ENCODE measurements around the gene R3HDM2. TPM values are rescaled to one million over a fixed set of nuclear protein-coding genes. Genes with fewer than 3 reads are reported as not detected.
"Not testable (repeated sequence)": the region's sequence is repeated elsewhere in the genome, so short reads cannot be mapped to it uniquely, and the experiment has no call there.

The R3HDM2 gene
- total RNA-seq, 1 donor from 2014 or later: 89.6 TPM

GRCh38 chr12:57315681-57316080 lies 115.2 kb downstream of the R3HDM2 start:
- ATAC-seq (no peak), DNase-seq (ENCODE audit: low spot score) (no peak)
- intact Hi-C loops (cut with DNase I): no loop called here

- ATAC-seq; intact Hi-C loops (cut with DNase I); DNase-seq (ENCODE audit: low spot score): not testable (repeated sequence)
These were observed 118.6 kb downstream of the R3HDM2 start for GRCh38 chr12:57312287-57312686.

GRCh38 chr12:57309420-57309819 lies 121.4 kb downstream of the R3HDM2 start:
- intact Hi-C loops (cut with DNase I): loop anchor here (5.0 kb wide), 1 partner anchor 143 kb away; no protein-coding TSS in a partner anchor
- no peak for ATAC-seq
- DNase-seq (ENCODE audit: low spot score): no peak

GRCh38 chr12:57300961-57301584 lies 129.8 kb downstream of the R3HDM2 start:
- intact Hi-C loops (cut with DNase I): no loop called here
- no peak for ATAC-seq
- no peak for DNase-seq (ENCODE audit: low spot score)

- intact Hi-C loops (cut with DNase I): no loop called here
- ATAC-seq: no peak
These were observed 131.3 kb downstream of the R3HDM2 start for GRCh38 chr12:57299514-57300016.

GRCh38 chr12:57296291-57296690 lies 134.6 kb downstream of the R3HDM2 start:
- ATAC-seq (no peak), DNase-seq (ENCODE audit: low spot score) (no peak)
- intact Hi-C loops (cut with DNase I): no loop called here

More at GRCh38 chr12:57299514-57300016, 131.3 kb downstream of the R3HDM2 start:
- DNase-seq (ENCODE audit: low spot score): no peak

GRCh38 chr12:57282073-57282472 lies 148.8 kb downstream of the R3HDM2 start:
- ATAC-seq; DNase-seq (ENCODE audit: low spot score); intact Hi-C loops (cut with DNase I): not testable (repeated sequence)

GRCh38 chr12:57280211-57281062 lies 150.4 kb downstream of the R3HDM2 start:
- intact Hi-C loops (cut with DNase I): no loop called here
- ATAC-seq (no peak), DNase-seq (ENCODE audit: low spot score) (no peak)

GRCh38 chr12:57278465-57279381 lies 152.1 kb downstream of the R3HDM2 start:
- no peak for DNase-seq (ENCODE audit: low spot score)
- intact Hi-C loops (cut with DNase I): no loop called here
- ATAC-seq: no peak

GRCh38 chr12:57276935-57277563 lies 153.8 kb downstream of the R3HDM2 start:
- ATAC-seq (no peak), DNase-seq (ENCODE audit: low spot score) (no peak)
- intact Hi-C loops (cut with DNase I): no loop called here

- ATAC-seq; DNase-seq (ENCODE audit: low spot score); intact Hi-C loops (cut with DNase I): not testable (repeated sequence)
These were observed 154.6 kb downstream of the R3HDM2 start for GRCh38 chr12:57276233-57276632.

GRCh38 chr12:57273516-57273915 lies 157.3 kb downstream of the R3HDM2 start:
- ATAC-seq (no peak), DNase-seq (ENCODE audit: low spot score) (no peak)
- intact Hi-C loops (cut with DNase I): no loop called here

- no peak for ATAC-seq
- intact Hi-C loops (cut with DNase I): no loop called here
- no peak for DNase-seq (ENCODE audit: low spot score)
These were observed 158.3 kb downstream of the R3HDM2 start for GRCh38 chr12:57272337-57273151.

GRCh38 chr12:57270966-57271470 lies 159.8 kb downstream of the R3HDM2 start:
- no peak for ATAC-seq

GRCh38 chr12:57268264-57268663 lies 162.6 kb downstream of the R3HDM2 start:
- intact Hi-C loops (cut with DNase I): no loop called here
- DNase-seq (ENCODE audit: low spot score) (no peak), ATAC-seq (no peak)

More at GRCh38 chr12:57270966-57271470, 159.8 kb downstream of the R3HDM2 start:
- intact Hi-C loops (cut with DNase I): no loop called here
- DNase-seq (ENCODE audit: low spot score): no peak

GRCh38 chr12:57266681-57267080 lies 164.2 kb downstream of the R3HDM2 start:
- DNase-seq (ENCODE audit: low spot score) (no peak), ATAC-seq (no peak)
- intact Hi-C loops (cut with DNase I): no loop called here

- ATAC-seq (no peak), DNase-seq (ENCODE audit: low spot score) (no peak)
- intact Hi-C loops (cut with DNase I): loop anchor here (5.0 kb wide), 1 partner anchor 189 kb away; no protein-coding TSS in a partner anchor
These were observed 167.7 kb downstream of the R3HDM2 start for GRCh38 chr12:57263096-57263495.
